GM12874 (cell line): ENCODE measurements around the gene MROH8.

Experiments
- TF ChIP-seq, protein P1 (sequence below): IDR thresholded peaks from 2 replicates; pipeline ENCODE4 v1.5.1; 2011; ENCODE audit warnings: low read depth, mild to moderate bottlenecking, control low read depth, low read length, moderate library complexity; ENCODE audit not compliant: insufficient read depth

Gene MROH8

DNA sequence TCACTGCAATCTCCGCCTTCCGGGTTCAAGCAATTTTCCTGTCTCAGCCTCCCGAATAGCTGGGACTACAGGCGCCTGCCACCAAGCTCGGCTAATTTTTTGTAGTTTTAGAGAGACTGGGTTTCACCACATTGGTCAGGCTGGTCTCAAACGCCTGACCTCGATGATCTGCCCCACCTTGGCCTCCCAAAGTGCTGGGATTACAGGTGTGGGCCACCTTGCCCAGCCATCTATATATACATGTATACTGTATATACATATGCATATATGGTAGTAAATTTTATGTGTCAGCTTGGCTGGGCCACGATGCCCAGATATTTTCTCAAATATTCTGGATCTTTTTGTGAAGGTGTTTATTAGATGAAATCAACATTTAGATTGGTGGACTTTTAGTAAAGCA is 102.3 kb downstream of the MROH8 start:
- TF ChIP-seq, protein P1, sequence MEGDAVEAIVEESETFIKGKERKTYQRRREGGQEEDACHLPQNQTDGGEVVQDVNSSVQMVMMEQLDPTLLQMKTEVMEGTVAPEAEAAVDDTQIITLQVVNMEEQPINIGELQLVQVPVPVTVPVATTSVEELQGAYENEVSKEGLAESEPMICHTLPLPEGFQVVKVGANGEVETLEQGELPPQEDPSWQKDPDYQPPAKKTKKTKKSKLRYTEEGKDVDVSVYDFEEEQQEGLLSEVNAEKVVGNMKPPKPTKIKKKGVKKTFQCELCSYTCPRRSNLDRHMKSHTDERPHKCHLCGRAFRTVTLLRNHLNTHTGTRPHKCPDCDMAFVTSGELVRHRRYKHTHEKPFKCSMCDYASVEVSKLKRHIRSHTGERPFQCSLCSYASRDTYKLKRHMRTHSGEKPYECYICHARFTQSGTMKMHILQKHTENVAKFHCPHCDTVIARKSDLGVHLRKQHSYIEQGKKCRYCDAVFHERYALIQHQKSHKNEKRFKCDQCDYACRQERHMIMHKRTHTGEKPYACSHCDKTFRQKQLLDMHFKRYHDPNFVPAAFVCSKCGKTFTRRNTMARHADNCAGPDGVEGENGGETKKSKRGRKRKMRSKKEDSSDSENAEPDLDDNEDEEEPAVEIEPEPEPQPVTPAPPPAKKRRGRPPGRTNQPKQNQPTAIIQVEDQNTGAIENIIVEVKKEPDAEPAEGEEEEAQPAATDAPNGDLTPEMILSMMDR = no peak

DNA sequence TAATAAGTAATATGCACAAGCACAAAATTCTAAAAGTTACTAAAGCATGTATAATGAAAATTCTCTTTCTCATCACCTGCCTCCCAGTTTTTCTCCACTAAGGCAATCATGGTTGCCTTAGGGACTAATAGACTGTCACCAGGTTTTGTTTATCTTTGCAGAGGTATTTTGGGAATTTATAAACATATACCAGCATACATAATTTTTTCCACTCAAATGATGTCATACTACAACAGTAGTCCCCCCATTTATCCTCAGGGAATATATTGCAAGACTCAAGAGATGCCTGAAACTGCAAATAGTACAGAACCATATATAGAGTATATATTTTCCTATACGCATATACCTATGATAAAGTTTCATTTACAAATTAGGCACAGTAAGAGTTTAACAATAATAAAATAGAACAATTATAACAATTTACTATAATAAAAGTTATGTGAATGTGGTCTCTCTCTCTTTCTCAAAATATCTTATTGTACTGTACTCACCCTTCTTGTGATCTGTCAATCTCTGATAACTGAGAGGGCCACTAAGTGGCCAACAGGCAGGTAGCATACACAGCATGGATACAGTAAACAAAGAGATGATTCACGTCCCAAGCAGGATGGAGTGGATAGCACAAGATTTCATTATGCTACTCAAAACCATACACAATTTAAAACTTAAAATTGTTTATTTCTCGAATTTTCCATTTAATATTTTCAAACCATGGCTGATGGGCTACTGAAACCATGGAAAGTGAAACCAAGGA is 103.2 kb downstream of the MROH8 start:
- TF ChIP-seq, protein P1 = no peak

DNA sequence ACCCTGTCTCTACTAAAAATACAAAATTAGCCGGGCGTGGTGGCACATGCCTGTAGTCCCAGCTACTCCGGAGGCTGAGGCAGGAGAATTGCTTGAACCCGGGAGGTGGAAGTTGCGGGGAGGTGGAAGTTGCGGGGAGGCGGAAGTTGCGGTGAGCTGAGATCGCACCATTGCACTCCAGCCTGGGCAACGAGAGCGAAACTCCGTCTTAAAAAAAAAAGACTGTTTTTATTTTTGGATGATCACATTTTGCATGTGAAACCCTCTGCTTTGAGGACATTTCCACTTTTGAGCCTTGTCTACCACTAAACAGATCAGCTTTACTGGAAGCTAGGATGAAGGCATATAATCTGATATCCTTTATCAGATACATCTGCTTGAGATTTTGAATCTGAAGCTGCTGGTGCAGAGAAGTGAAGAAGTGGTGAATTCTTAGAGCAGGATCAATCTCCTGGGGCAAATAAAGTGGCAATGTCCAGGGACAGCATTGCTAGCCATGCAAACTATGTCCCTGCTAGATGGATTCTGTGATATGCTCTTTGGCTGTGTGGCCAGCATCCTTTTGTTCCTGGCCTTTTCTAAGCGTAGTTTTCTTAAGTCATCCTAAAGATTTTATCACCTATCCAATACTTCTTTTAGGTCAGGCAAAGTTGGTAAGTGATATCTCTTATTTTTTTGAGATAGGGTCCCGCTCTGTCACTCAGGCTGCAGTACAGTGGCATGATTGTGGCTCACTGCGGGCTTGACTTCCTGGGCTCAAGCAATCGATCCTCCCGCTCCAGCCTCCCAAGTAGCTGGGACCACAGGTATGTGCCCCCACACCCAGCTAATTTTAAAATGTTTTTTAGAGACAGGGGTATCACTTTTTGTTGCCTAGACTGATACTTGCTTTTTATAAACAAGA is 106.8 kb downstream of the MROH8 start:
- TF ChIP-seq, protein P1 = no peak

DNA sequence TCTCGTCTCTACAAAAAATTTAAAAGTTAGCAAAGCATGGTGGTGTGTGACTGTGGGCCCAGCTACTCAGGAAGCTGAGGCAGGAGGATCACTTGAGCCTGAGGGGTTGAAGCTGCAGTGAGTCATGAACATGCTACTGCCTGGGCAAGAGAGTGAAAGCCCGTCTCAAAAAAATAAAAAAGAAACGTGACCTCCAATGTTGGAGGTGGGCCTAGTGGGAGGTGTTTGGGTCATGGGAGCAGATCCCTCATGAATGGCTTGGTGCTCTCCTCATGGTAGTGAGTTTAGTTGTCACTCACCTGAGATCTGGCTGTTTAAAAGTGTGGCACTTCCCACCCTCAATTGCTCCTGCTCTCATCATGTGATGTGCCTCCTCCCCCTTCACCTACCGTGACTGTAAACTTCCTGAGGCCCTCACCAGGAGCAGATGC is 107.9 kb downstream of the MROH8 start:
- TF ChIP-seq, protein P1 = no peak

DNA sequence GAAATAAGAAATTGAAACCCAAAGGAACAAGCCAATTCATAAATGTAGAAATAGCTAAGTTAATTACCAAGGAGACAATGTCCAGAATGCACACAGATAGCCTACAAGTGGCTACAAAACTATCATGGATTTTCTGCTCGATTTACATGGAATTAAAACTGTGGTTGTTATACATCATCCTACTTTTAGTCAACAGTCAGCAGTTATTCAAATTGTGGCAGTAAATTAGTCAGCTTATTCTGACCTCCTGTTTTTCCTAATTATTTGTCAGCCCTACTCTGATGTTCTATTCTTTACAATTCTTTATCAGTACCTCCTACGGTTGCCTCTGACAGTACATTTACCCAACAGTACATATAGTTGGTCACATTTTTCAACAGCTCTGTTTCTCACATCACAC is 113.2 kb downstream of the MROH8 start:
- TF ChIP-seq, protein P1 = no peak

DNA sequence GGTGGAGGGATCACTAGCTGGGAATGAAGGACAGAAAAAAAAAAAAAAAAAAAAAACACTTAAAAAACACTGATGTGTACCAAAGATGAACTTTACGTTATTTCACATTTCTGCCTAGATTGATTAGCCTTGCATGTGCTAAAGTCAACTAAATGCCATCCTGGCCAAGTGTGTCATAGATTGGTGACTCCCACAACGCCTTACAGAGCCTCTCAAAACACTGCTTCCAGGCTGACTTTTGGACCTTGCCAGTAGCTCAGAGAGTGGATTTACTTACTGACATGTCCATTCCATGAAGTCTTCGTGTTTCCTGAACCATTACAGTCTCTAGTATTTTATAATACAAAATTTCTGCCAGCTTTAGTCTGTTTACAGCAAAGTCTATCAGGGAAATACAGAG is 124.1 kb downstream of the MROH8 start:
- TF ChIP-seq, protein P1 = no peak

DNA sequence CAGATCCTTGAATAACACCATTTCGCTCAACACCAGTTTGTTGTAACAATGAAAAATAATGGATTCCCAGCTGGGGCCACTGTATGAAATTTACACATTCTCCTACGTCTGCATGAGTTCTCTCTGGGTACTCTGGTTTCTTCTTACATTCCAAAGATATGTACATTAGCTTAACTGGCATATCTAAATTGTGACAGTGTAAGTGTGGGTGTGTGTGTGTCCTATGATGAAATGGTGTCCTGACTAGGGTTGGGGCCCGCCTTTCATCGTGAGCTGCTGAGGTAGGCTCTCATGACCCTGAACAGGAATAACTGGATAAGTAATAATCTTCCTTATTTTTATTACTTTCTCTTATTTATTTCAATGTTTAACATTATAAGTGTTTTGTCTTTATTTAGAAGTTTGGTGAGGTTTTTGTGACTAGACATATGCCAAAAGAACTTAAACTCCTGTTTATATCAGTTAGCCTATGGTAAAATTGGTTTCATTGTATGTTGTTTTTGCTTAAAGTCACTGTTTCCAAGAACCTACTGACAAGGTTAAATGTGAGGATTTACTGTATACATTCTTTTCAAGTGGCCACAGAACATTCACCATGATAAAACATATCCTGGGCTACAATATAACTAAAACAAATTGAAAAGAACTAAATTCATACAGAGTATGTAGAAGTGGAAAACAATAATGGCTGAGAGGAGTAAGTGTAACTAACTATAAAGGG is 126.0 kb downstream of the MROH8 start:
- TF ChIP-seq, protein P1 = no peak
